Skin of body (tissue), 2 donors: ENCODE data around the gene SSPN. TPM values are rescaled to one million over a fixed set of nuclear protein-coding genes. Genes with fewer than 3 reads are reported as not detected.
A peak's percentile ranks its signal among the peaks of the same experiment; 100 is the strongest.
"Not testable (repeated sequence)": the region's sequence is repeated elsewhere in the genome, so short reads cannot be mapped to it uniquely, and the experiment has no call there.

Source experiments
- DNase-seq: peaks from one replicate; lab custom pipeline; 2025; lab: John Stamatoyannopoulos, UW
- total RNA-seq: library from RNA; depleted of rRNA; stranded (reverse); fragments of >200 nt; gene quantifications from one replicate; pipeline ENCODE4 v1.2.3, GENCODE V29; 2014

Gene SSPN
- total RNA-seq, 1 donor from 2014 or later = 30.6 TPM

GRCh38 chr12:26226629-26227360 lies 31.4 kb downstream of the SSPN start:
- no peak for DNase-seq

- DNase-seq = no peak
These were observed 32.0 kb downstream of the SSPN start for GRCh38 chr12:26227361-26227745.

- DNase-seq = no peak
These were observed 34.5 kb downstream of the SSPN start for GRCh38 chr12:26229910-26230309.

GRCh38 chr12:26231470-26231869 lies 36.1 kb downstream of the SSPN start:
- DNase-seq = peak; percentile 21

- peak; percentile 42 for DNase-seq
These were observed 36.5 kb downstream of the SSPN start for GRCh38 chr12:26231921-26232320.

GRCh38 chr12:26233631-26234030 lies 38.3 kb downstream of the SSPN start:
- DNase-seq = peak; percentile 75

GRCh38 chr12:26235465-26235864 lies 40.1 kb downstream of the SSPN start:
- DNase-seq = not testable (repeated sequence)

GRCh38 chr12:26238341-26239121 lies 43.2 kb downstream of the SSPN start:
- peak; percentile 50 for DNase-seq

GRCh38 chr12:26239122-26239851 lies 43.9 kb downstream of the SSPN start:
- no peak for DNase-seq

- peak; percentile 14 for DNase-seq
These were observed 44.8 kb downstream of the SSPN start for GRCh38 chr12:26239852-26240815.

GRCh38 chr12:26241080-26241479 lies 45.7 kb downstream of the SSPN start:
- DNase-seq = no peak

GRCh38 chr12:26242683-26243082 lies 47.3 kb downstream of the SSPN start:
- DNase-seq = no peak

GRCh38 chr12:26244503-26244902 lies 49.1 kb downstream of the SSPN start:
- DNase-seq = no peak

- DNase-seq = no peak
These were observed 50.0 kb downstream of the SSPN start for GRCh38 chr12:26245175-26245942.

- DNase-seq = no peak
These were observed 51.3 kb downstream of the SSPN start for GRCh38 chr12:26246483-26247164.

- DNase-seq = no peak
These were observed 52.5 kb downstream of the SSPN start for GRCh38 chr12:26247873-26248272.

- no peak for DNase-seq
These were observed 55.4 kb downstream of the SSPN start for GRCh38 chr12:26250801-26251200.

- DNase-seq = no peak
These were observed 56.2 kb downstream of the SSPN start for GRCh38 chr12:26251600-26251999.

GRCh38 chr12:26252946-26253345 lies 57.6 kb downstream of the SSPN start:
- DNase-seq = no peak
